Gastroesophageal sphincter (tissue), 3 donors: ENCODE data around the gene PICK1.

ENCODE experiments used
- EP300 ChIP-seq: sonication (generic); formaldehyde crosslinking; IDR thresholded peaks from one replicate; pipeline ENCODE4 v1.6.1; 2017; ENCODE audit warnings: antibody characterized with exemption, mild to moderate bottlenecking
- POLR2A ChIP-seq, 2 donors: fragments of 450-650 bp; IDR thresholded peaks; one replicate each; pipeline ENCODE4 v1.6.1; 2017; ENCODE audit warnings: antibody characterized with exemption in 2 of 2, mild to moderate bottlenecking in 2 of 2, moderate library complexity in 1 of 2
- POLR2AphosphoS5 ChIP-seq: sonication (generic); formaldehyde crosslinking; IDR thresholded peaks from one replicate; pipeline ENCODE4 v1.6.1; 2017; ENCODE audit warnings: antibody characterized with exemption
- TF ChIP-seq, protein P1 (sequence below), 4 experiments: fragments of 200-600 bp in 2 of 4; fragments of 450-650 bp in 2 of 4; sonication (generic) in 1 of 4; IDR thresholded peaks; one replicate each; pipeline ENCODE4 v1.5.1; 2017 to 2019; ENCODE audit warnings: antibody characterized with exemption in 4 of 4, mild to moderate bottlenecking in 2 of 4, moderate library complexity in 2 of 4

DNA sequence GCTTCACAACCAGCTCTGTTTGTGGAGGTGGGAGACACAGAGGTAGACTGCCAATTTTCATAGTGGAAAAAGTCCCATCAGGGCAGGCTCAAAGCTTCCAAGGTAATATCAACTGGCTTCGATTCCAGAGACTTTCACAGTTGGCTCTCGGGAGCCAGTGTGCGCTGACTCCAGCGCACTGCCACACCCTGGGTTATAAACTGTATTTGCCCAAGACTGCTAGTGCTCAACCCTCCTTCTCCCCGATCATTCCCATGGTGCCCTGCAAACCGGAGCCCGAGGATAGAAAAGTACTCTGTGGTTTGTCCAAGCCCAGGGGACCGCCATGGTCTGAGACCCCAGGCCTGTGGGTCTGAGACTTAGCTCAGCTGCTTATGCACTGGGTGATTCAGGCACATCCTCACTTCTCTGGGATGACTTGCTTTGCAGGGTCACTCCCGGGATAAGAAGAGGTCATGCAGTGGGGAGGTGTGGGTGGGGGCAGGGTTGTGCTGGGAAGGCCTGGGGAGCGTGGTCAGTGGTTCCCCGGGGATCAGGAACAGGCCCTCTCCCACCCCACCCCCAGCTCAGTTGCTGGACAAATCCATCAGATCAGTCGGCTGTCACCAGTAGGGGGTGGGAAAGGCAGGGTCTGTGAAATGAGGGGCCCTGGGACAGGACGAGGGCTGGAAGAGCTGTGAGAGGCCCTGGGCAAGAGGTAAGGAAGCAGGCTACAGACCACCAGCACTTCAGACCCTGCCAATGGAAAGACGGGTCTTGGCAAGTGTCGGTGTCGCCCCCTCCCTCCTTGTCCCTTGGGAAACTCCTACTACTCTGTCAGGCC is 26.7 kb upstream of the PICK1 start:
- TF ChIP-seq, protein P1, sequence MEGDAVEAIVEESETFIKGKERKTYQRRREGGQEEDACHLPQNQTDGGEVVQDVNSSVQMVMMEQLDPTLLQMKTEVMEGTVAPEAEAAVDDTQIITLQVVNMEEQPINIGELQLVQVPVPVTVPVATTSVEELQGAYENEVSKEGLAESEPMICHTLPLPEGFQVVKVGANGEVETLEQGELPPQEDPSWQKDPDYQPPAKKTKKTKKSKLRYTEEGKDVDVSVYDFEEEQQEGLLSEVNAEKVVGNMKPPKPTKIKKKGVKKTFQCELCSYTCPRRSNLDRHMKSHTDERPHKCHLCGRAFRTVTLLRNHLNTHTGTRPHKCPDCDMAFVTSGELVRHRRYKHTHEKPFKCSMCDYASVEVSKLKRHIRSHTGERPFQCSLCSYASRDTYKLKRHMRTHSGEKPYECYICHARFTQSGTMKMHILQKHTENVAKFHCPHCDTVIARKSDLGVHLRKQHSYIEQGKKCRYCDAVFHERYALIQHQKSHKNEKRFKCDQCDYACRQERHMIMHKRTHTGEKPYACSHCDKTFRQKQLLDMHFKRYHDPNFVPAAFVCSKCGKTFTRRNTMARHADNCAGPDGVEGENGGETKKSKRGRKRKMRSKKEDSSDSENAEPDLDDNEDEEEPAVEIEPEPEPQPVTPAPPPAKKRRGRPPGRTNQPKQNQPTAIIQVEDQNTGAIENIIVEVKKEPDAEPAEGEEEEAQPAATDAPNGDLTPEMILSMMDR (IDR thresholded peaks at IDR 0.05): no peak
- TF ChIP-seq POLR2AphosphoS5 (no peak), EP300 (no peak), POLR2A (IDR thresholded peaks at IDR 0.05) (no peak)
